Lower leg skin (tissue), 4 donors: ENCODE measurements around the gene HS6ST1. TPM values are rescaled to one million over a fixed set of nuclear protein-coding genes. Genes with fewer than 3 reads are reported as not detected.

Experiments
- DNase-seq, 2 donors: peaks; one replicate each; pipeline ENCODE4 v3.0.0-alpha.2; 2019; ENCODE audit warnings: low spot score in 2 of 2
- H3K4me3 ChIP-seq: fragments of 200-600 bp; sonication (generic); 2 replicates; pipeline ENCODE4 v1.5.1; 2017; ENCODE audit warnings: mild to moderate bottlenecking, low read depth; ENCODE audit not compliant: poor library complexity, severe bottlenecking
- CTCF ChIP-seq, 3 donors: fragments of 450-650 bp; IDR thresholded peaks; one replicate each; pipeline ENCODE4 v1.5.1; 2016; ENCODE audit warnings: antibody characterized with exemption in 3 of 3, mild to moderate bottlenecking in 3 of 3, moderate library complexity in 2 of 3
- POLR2A ChIP-seq, 2 donors: fragments of 450-650 bp; IDR thresholded peaks; one replicate each; pipeline ENCODE4 v1.6.1; 2016 to 2017; ENCODE audit warnings: antibody characterized with exemption in 2 of 2, mild to moderate bottlenecking in 1 of 2, moderate library complexity in 1 of 2
- WGBS, 2 donors: methylation state at CpG; one replicate each; pipeline ENCODE4 v1.1.5; 2018; 5-methylcytosine and 5-hydroxymethylcytosine counted together
- intact Hi-C: fragments of 100-400 bp; cut with DNase I; formaldehyde crosslinking; loops from one replicate; pipeline ENCODE4 v1.15.0; 2023; ENCODE audit warnings: low total_unique reads
- total RNA-seq, 4 donors: library from RNA; depleted of rRNA; stranded (reverse); fragments of >200 nt; gene quantifications; one replicate each; pipeline ENCODE4 v1.1.0, GENCODE V29; 2016

HS6ST1 gene
- total RNA-seq, 4 donors from 2014 or later = 50.2 to 88.9 (median 69.3) TPM

- DNase-seq = no peak
- intact Hi-C loops = no loop called here
- TF ChIP-seq CTCF (IDR thresholded peaks at IDR 0.05) (no peak), POLR2A (IDR thresholded peaks at IDR 0.05) (no peak)
- no peak overlapping the region for H3K4me3 ChIP-seq
Measured at GRCh38 chr2:128228894-128229293, 89.8 kb downstream of the HS6ST1 start.

GRCh38 chr2:128227862-128228261, 90.8 kb downstream of the HS6ST1 start:
- no peak for TF ChIP-seq CTCF (IDR thresholded peaks at IDR 0.05)
- no peak for TF ChIP-seq POLR2A (IDR thresholded peaks at IDR 0.05)
- no peak overlapping the region for H3K4me3 ChIP-seq
- intact Hi-C loops = no loop called here
- DNase-seq = peak in 1 of 2 donors; percentile 29
- WGBS, 2 donors = 94 to 100% methylated on average over 1 of the region's 1 CpG

- WGBS, 2 donors = 54 to 63% methylated on average over 8 of the region's 8 CpGs
- H3K4me3 ChIP-seq = no peak overlapping the region
- intact Hi-C loops = no loop called here
- TF ChIP-seq POLR2A (IDR thresholded peaks at IDR 0.05) (no peak), CTCF (IDR thresholded peaks at IDR 0.05) (no peak)
- DNase-seq = no peak
Measured at GRCh38 chr2:128219891-128220290, 98.8 kb downstream of the HS6ST1 start.

GRCh38 chr2:128217671-128218070, 101.0 kb downstream of the HS6ST1 start:
- no peak for DNase-seq
- no peak overlapping the region for H3K4me3 ChIP-seq
- intact Hi-C loops = no loop called here
- 52 to 61% methylated on average over 4 of the region's 4 CpGs for WGBS, 2 donors
- TF ChIP-seq POLR2A (IDR thresholded peaks at IDR 0.05) (no peak), CTCF (IDR thresholded peaks at IDR 0.05) (no peak)

- WGBS, 2 donors = 81 to 86% methylated on average over 10 of the region's 10 CpGs
- TF ChIP-seq POLR2A (IDR thresholded peaks at IDR 0.05) = no peak
- no peak for TF ChIP-seq CTCF (IDR thresholded peaks at IDR 0.05)
- DNase-seq = no peak
- intact Hi-C loops = no loop called here
- no peak overlapping the region for H3K4me3 ChIP-seq
Measured at GRCh38 chr2:128215897-128216642, 102.6 kb downstream of the HS6ST1 start.

Other genes with a start within 250 kb of the HS6ST1 start
- gene UGGT1, start 227.7 kb downstream of the HS6ST1 start, total RNA-seq = 10 to 100 TPM; 17.8 to 57.2 (median 27.2) TPM